HepG2 (cell line): ENCODE results near the gene CLTCL1. TPM values are rescaled to one million over a fixed set of nuclear protein-coding genes. Genes with fewer than 3 reads are reported as not detected.
A peak's percentile ranks its signal among the peaks of the same experiment; 100 is the strongest.

ENCODE experiments used
- CBX5 ChIP-seq: sonication (generic); formaldehyde crosslinking; IDR thresholded peaks from 2 replicates; pipeline ENCODE4 v1.4.0; 2020; ENCODE audit warnings: missing genetic modification reagents, borderline replicate concordance
- FOXA1 ChIP-seq, 2 experiments: fragments of 450-650 bp in 1 of 2; sonication (generic) in 1 of 2; formaldehyde crosslinking in 1 of 2; IDR thresholded peaks; 2 replicates each; pipeline versions ENCODE4 v1.4.0 to v1.6.1; 2016 to 2020; ENCODE audit warnings: missing genetic modification reagents in 1 of 2
- HNRNPLL ChIP-seq: fragments of 200-400 bp; formaldehyde crosslinking; IDR thresholded peaks from 2 replicates; pipeline ENCODE4 v1.6.1; 2017; ENCODE audit warnings: mild to moderate bottlenecking, low read depth, low read length; ENCODE audit not compliant: poor library complexity, severe bottlenecking
- PITX1 ChIP-seq: sonication (generic); formaldehyde crosslinking; IDR thresholded peaks from 2 replicates; pipeline ENCODE4 v1.5.1; 2020; ENCODE audit warnings: mild to moderate bottlenecking, missing genetic modification reagents
- SIN3B ChIP-seq: fragments of 150-350 bp; IDR thresholded peaks from 2 replicates; pipeline ENCODE4 v1.6.1; 2014; ENCODE audit warnings: low read length
- SMARCE1 ChIP-seq: fragments of 450-650 bp; IDR thresholded peaks from 2 replicates; pipeline ENCODE4 v1.6.1; 2017; ENCODE audit warnings: borderline replicate concordance
- SNRNP70 ChIP-seq: fragments of 200-400 bp; formaldehyde crosslinking; IDR thresholded peaks from 2 replicates; pipeline ENCODE4 v1.6.1; 2017; ENCODE audit warnings: mild to moderate bottlenecking, low read depth, low read length, moderate library complexity
- SYNCRIP ChIP-seq: fragments of 200-400 bp; formaldehyde crosslinking; IDR thresholded peaks from 2 replicates; pipeline ENCODE4 v1.6.1; 2018; ENCODE audit warnings: mild to moderate bottlenecking, low read depth, low read length; ENCODE audit not compliant: insufficient read depth
- ZNF136 ChIP-seq: sonication (generic); formaldehyde crosslinking; IDR thresholded peaks from 2 replicates; pipeline ENCODE4 v1.8.1; 2022; ENCODE audit warnings: low read depth, mild to moderate bottlenecking, moderate library complexity, missing genetic modification reagents
- ZNF878 ChIP-seq: sonication (generic); formaldehyde crosslinking; IDR thresholded peaks from 2 replicates; pipeline ENCODE4 v1.8.1; 2023; ENCODE audit warnings: mild to moderate bottlenecking, missing genetic modification reagents, moderate library complexity
- polyA plus RNA-seq, 8 experiments: library from polyadenylated mRNA; depleted of rRNA in 3 of 8; stranded (reverse) in 7 of 8; unstranded in 1 of 8; fragments of >200 nt; fragmentation: Illumina TruSeq in 4 of 8; extraction: Trizol in 4 of 8; gene quantifications; 2 replicates each; pipeline versions ENCODE4 v1.2.1 to v1.2.3, GENCODE V29; 2011 to 2016; ENCODE audit warnings: low read depth in 4 of 8, missing spikeins in 1 of 8, mixed read lengths in 1 of 8; ENCODE audit not compliant: insufficient read depth in 1 of 8
- total RNA-seq, 5 experiments: library from RNA; depleted of rRNA; stranded (reverse); fragments of >200 nt; fragmentation: Illumina TruSeq; extraction: Trizol; gene quantifications; 2 replicates each; pipeline ENCODE4 v1.2.3, GENCODE V29; 2016; ENCODE audit warnings: low read depth in 1 of 5
- TF ChIP-seq, protein P1 (sequence below): sonication (generic); formaldehyde crosslinking; IDR thresholded peaks from 2 replicates; pipeline ENCODE4 v1.4.0; 2020; ENCODE audit warnings: missing genetic modification reagents
- TF ChIP-seq, protein P2 (sequence below): sonication (generic); formaldehyde crosslinking; IDR thresholded peaks from 2 replicates; pipeline ENCODE4 v1.5.0; 2020; ENCODE audit warnings: mild to moderate bottlenecking, low read depth, missing genetic modification reagents, borderline replicate concordance
- TF ChIP-seq, protein P3 (sequence below): sonication (generic); formaldehyde crosslinking; IDR thresholded peaks from 2 replicates; pipeline ENCODE4 v1.5.0; 2020; ENCODE audit warnings: mild to moderate bottlenecking, missing genetic modification reagents, moderate library complexity
- TF ChIP-seq, protein P4 (sequence below): sonication (generic); formaldehyde crosslinking; IDR thresholded peaks from 2 replicates; pipeline ENCODE4 v1.4.0; 2020; ENCODE audit warnings: missing genetic modification reagents
- TF ChIP-seq, protein P5 (sequence below): sonication (generic); formaldehyde crosslinking; conservative IDR thresholded peaks from 2 replicates; pipeline ENCODE4 v1.4.0; 2020; ENCODE audit warnings: missing genetic modification reagents

The CLTCL1 gene
- total and polyA plus RNA-seq, 2 of the 13 experiments (the other 11 are each of a cell fraction or from before 2014, with no cell fraction given), result 8.1 to 10.9 TPM

DNA sequence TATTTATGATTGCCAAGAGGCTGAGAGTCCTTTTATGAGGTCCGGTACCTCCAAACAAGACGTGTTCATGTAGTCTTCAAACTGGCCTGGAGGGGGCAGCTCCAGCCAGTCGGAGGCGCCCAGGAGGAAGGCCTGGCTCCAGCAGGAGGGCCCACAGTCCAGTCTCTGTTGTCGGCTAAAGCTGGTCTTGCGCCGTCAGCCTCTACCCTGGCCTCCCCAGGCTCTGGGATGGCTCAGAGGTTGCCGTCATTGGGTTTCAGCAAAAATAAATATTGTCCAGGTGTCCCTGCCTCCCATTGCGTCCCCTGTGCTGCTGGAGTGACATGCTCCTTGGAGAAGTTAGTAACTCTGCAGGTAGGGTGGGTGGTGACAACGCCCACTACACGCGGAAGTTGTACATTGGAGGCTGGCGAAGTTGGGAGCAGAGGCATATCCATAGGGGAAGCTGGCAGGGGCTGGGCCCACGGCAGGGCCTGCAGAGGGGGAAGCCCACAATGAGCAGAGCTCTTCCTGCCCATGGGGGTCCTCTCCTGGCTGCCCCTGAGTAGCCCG is 111.9 kb downstream of the CLTCL1 start (continued):
- TF ChIP-seq, protein P1, sequence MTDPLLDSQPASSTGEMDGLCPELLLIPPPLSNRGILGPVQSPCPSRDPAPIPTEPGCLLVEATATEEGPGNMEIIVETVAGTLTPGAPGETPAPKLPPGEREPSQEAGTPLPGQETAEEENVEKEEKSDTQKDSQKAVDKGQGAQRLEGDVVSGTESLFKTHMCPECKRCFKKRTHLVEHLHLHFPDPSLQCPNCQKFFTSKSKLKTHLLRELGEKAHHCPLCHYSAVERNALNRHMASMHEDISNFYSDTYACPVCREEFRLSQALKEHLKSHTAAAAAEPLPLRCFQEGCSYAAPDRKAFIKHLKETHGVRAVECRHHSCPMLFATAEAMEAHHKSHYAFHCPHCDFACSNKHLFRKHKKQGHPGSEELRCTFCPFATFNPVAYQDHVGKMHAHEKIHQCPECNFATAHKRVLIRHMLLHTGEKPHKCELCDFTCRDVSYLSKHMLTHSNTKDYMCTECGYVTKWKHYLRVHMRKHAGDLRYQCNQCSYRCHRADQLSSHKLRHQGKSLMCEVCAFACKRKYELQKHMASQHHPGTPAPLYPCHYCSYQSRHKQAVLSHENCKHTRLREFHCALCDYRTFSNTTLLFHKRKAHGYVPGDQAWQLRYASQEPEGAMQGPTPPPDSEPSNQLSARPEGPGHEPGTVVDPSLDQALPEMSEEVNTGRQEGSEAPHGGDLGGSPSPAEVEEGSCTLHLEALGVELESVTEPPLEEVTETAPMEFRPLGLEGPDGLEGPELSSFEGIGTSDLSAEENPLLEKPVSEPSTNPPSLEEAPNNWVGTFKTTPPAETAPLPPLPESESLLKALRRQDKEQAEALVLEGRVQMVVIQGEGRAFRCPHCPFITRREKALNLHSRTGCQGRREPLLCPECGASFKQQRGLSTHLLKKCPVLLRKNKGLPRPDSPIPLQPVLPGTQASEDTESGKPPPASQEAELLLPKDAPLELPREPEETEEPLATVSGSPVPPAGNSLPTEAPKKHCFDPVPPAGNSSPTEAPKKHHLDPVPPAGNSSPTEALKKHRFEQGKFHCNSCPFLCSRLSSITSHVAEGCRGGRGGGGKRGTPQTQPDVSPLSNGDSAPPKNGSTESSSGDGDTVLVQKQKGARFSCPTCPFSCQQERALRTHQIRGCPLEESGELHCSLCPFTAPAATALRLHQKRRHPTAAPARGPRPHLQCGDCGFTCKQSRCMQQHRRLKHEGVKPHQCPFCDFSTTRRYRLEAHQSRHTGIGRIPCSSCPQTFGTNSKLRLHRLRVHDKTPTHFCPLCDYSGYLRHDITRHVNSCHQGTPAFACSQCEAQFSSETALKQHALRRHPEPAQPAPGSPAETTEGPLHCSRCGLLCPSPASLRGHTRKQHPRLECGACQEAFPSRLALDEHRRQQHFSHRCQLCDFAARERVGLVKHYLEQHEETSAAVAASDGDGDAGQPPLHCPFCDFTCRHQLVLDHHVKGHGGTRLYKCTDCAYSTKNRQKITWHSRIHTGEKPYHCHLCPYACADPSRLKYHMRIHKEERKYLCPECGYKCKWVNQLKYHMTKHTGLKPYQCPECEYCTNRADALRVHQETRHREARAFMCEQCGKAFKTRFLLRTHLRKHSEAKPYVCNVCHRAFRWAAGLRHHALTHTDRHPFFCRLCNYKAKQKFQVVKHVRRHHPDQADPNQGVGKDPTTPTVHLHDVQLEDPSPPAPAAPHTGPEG, result no peak; the same call in 1 of the 2 replicates
- TF ChIP-seq, protein P2, sequence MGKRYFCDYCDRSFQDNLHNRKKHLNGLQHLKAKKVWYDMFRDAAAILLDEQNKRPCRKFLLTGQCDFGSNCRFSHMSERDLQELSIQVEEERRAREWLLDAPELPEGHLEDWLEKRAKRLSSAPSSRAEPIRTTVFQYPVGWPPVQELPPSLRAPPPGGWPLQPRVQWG, result no peak
- TF ChIP-seq SNRNP70, result no peak
- no peak for TF ChIP-seq FOXA1 (IDR thresholded peaks at IDR 0.05)
- TF ChIP-seq FOXA1 (CRISPR knock-in tag; IDR thresholded peaks at IDR 0.05), result 0 out of 2 replicates have a peak, but pooled peaks have one; percentile 15
- TF ChIP-seq PITX1 (CRISPR knock-in tag), result no peak
- no peak for TF ChIP-seq SYNCRIP
- TF ChIP-seq, protein P3, sequence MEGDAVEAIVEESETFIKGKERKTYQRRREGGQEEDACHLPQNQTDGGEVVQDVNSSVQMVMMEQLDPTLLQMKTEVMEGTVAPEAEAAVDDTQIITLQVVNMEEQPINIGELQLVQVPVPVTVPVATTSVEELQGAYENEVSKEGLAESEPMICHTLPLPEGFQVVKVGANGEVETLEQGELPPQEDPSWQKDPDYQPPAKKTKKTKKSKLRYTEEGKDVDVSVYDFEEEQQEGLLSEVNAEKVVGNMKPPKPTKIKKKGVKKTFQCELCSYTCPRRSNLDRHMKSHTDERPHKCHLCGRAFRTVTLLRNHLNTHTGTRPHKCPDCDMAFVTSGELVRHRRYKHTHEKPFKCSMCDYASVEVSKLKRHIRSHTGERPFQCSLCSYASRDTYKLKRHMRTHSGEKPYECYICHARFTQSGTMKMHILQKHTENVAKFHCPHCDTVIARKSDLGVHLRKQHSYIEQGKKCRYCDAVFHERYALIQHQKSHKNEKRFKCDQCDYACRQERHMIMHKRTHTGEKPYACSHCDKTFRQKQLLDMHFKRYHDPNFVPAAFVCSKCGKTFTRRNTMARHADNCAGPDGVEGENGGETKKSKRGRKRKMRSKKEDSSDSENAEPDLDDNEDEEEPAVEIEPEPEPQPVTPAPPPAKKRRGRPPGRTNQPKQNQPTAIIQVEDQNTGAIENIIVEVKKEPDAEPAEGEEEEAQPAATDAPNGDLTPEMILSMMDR (CRISPR knock-in tag), result peak; percentile 78
- TF ChIP-seq, protein P4, sequence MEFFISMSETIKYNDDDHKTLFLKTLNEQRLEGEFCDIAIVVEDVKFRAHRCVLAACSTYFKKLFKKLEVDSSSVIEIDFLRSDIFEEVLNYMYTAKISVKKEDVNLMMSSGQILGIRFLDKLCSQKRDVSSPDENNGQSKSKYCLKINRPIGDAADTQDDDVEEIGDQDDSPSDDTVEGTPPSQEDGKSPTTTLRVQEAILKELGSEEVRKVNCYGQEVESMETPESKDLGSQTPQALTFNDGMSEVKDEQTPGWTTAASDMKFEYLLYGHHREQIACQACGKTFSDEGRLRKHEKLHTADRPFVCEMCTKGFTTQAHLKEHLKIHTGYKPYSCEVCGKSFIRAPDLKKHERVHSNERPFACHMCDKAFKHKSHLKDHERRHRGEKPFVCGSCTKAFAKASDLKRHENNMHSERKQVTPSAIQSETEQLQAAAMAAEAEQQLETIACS (CRISPR knock-in tag), result no peak
- TF ChIP-seq SMARCE1, result no peak
- TF ChIP-seq ZNF136, result no peak
- TF ChIP-seq, protein P5, sequence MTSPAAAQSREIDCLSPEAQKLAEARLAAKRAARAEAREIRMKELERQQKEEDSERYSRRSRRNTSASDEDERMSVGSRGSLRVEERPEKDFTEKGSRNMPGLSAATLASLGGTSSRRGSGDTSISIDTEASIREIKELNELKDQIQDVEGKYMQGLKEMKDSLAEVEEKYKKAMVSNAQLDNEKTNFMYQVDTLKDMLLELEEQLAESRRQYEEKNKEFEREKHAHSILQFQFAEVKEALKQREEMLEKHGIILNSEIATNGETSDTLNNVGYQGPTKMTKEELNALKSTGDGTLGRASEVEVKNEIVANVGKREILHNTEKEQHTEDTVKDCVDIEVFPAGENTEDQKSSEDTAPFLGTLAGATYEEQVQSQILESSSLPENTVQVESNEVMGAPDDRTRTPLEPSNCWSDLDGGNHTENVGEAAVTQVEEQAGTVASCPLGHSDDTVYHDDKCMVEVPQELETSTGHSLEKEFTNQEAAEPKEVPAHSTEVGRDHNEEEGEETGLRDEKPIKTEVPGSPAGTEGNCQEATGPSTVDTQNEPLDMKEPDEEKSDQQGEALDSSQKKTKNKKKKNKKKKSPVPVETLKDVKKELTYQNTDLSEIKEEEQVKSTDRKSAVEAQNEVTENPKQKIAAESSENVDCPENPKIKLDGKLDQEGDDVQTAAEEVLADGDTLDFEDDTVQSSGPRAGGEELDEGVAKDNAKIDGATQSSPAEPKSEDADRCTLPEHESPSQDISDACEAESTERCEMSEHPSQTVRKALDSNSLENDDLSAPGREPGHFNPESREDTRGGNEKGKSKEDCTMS, result no peak
- TF ChIP-seq ZNF878 (CRISPR knock-in tag), result no peak
- peak; percentile 14 for TF ChIP-seq HNRNPLL
- TF ChIP-seq SIN3B, result no peak
- TF ChIP-seq CBX5, result no peak
